GM23338 (cell line): ENCODE measurements around the gene SORCS2. TPM values are rescaled to one million over a fixed set of nuclear protein-coding genes. Genes with fewer than 3 reads are reported as not detected.

Experiments
- EZH2 ChIP-seq: fragments of 200-600 bp; sonication (generic); IDR thresholded peaks from one replicate; pipeline ENCODE4 v1.8.0; 2017; ENCODE audit warnings: antibody characterized with exemption, mild to moderate bottlenecking, low read depth; ENCODE audit not compliant: unreplicated experiment
- JUNB ChIP-seq: IDR thresholded peaks from one replicate; pipeline ENCODE4 v1.6.1; 2016; ENCODE audit warnings: antibody characterized with exemption; ENCODE audit not compliant: unreplicated experiment
- NANOG ChIP-seq: IDR thresholded peaks from 2 replicates; pipeline ENCODE4 v1.6.1; 2016; ENCODE audit warnings: antibody characterized with exemption, borderline replicate concordance
- STAT1 ChIP-seq: IDR thresholded peaks from one replicate; pipeline ENCODE4 v1.6.1; 2016; ENCODE audit warnings: antibody characterized with exemption; ENCODE audit not compliant: unreplicated experiment
- ZNF114 ChIP-seq: fragments of 250-450 bp; sonication (Bioruptor Pico); IDR thresholded peaks from 2 replicates; pipeline ENCODE4 v1.5.0; 2020; ENCODE audit warnings: mild to moderate bottlenecking, moderate library complexity
- ZNF331 ChIP-seq: fragments of 250-450 bp; sonication (Bioruptor Pico); IDR thresholded peaks from 2 replicates; pipeline ENCODE4 v1.5.0; 2020; ENCODE audit warnings: low read depth, mild to moderate bottlenecking, moderate library complexity
- polyA plus RNA-seq: library from polyadenylated mRNA; unstranded; fragments of >200 nt; fragmentation: Nextera tagmentation; extraction: Ambion mirVana; gene quantifications from 2 replicates; pipeline ENCODE4 v1.2.1, GENCODE V29; 2016
- total RNA-seq: library from RNA; depleted of rRNA; stranded (reverse); fragments of >200 nt; shearing (Covaris generic); gene quantifications from 2 replicates; pipeline ENCODE4 v1.2.3, GENCODE V29; 2014
- TF ChIP-seq, protein P1 (sequence below), 2 experiments: fragments of 200-600 bp in 1 of 2; sonication (generic) in 1 of 2; conservative IDR thresholded peaks; 2 replicates each; pipeline versions ENCODE4 v1.5.1 to v1.6.1; 2016 to 2017; ENCODE audit warnings: antibody characterized with exemption in 2 of 2, low read depth in 2 of 2, mild to moderate bottlenecking in 2 of 2, moderate library complexity in 1 of 2
- TF ChIP-seq, protein P2 (sequence below): fragments of 250-450 bp; sonication (Bioruptor Pico); IDR thresholded peaks from 2 replicates; pipeline ENCODE4 v1.5.0; 2020; ENCODE audit warnings: mild to moderate bottlenecking, moderate library complexity

Gene SORCS2
- total and polyA plus RNA-seq, 2 experiments from 2014 or later = 0.47 to 2.4 TPM

DNA sequence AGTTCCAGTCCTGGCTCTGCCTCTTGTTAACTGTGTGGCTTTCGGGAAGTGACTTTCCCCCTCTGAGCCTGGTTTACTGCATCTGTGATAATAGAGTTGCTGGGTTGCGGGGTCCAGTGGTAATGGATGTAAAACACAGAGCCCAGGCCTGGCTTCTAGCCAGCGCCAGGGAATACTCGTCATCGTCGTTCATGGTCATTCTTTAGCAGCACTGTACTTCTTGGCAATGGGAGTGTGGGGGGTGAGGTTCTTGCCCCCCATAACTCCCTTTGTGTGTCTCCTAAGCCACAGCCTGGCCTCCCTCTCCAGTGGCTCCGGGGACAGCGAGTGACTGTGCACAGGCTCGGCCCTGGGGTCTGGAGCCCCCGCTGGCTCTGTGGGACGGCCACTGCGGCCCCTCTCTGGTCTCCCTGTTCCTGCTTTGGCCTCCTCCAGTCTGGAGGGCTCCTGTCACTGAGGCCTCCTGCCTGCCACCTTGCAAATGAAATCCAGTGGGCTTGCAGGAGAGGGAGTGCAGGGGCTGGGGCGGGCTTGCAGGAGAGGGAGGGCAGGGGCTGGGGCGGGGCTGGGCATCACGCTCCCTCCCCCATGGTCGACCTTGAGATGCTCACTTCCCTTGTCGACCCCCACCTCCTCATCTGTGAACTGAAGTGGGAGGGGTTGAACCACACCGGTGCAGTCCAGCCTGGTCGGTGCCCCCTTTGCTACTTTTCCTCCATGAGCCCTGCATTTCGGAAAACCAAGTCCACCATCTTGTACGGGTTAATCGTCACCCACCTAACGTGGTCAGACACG, 229.2 kb downstream of the SORCS2 start (continued):
- TF ChIP-seq, protein P1, sequence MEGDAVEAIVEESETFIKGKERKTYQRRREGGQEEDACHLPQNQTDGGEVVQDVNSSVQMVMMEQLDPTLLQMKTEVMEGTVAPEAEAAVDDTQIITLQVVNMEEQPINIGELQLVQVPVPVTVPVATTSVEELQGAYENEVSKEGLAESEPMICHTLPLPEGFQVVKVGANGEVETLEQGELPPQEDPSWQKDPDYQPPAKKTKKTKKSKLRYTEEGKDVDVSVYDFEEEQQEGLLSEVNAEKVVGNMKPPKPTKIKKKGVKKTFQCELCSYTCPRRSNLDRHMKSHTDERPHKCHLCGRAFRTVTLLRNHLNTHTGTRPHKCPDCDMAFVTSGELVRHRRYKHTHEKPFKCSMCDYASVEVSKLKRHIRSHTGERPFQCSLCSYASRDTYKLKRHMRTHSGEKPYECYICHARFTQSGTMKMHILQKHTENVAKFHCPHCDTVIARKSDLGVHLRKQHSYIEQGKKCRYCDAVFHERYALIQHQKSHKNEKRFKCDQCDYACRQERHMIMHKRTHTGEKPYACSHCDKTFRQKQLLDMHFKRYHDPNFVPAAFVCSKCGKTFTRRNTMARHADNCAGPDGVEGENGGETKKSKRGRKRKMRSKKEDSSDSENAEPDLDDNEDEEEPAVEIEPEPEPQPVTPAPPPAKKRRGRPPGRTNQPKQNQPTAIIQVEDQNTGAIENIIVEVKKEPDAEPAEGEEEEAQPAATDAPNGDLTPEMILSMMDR (conservative IDR thresholded peaks at IDR 0.05; ENCODE audit: low read depth in 2 of 2) = no peak
- TF ChIP-seq NANOG (no peak), EZH2 (no peak), STAT1 (no peak), ZNF114 (CRISPR knock-in tag) (no peak), JUNB (no peak), ZNF331 (CRISPR knock-in tag) (no peak)
- TF ChIP-seq, protein P2, sequence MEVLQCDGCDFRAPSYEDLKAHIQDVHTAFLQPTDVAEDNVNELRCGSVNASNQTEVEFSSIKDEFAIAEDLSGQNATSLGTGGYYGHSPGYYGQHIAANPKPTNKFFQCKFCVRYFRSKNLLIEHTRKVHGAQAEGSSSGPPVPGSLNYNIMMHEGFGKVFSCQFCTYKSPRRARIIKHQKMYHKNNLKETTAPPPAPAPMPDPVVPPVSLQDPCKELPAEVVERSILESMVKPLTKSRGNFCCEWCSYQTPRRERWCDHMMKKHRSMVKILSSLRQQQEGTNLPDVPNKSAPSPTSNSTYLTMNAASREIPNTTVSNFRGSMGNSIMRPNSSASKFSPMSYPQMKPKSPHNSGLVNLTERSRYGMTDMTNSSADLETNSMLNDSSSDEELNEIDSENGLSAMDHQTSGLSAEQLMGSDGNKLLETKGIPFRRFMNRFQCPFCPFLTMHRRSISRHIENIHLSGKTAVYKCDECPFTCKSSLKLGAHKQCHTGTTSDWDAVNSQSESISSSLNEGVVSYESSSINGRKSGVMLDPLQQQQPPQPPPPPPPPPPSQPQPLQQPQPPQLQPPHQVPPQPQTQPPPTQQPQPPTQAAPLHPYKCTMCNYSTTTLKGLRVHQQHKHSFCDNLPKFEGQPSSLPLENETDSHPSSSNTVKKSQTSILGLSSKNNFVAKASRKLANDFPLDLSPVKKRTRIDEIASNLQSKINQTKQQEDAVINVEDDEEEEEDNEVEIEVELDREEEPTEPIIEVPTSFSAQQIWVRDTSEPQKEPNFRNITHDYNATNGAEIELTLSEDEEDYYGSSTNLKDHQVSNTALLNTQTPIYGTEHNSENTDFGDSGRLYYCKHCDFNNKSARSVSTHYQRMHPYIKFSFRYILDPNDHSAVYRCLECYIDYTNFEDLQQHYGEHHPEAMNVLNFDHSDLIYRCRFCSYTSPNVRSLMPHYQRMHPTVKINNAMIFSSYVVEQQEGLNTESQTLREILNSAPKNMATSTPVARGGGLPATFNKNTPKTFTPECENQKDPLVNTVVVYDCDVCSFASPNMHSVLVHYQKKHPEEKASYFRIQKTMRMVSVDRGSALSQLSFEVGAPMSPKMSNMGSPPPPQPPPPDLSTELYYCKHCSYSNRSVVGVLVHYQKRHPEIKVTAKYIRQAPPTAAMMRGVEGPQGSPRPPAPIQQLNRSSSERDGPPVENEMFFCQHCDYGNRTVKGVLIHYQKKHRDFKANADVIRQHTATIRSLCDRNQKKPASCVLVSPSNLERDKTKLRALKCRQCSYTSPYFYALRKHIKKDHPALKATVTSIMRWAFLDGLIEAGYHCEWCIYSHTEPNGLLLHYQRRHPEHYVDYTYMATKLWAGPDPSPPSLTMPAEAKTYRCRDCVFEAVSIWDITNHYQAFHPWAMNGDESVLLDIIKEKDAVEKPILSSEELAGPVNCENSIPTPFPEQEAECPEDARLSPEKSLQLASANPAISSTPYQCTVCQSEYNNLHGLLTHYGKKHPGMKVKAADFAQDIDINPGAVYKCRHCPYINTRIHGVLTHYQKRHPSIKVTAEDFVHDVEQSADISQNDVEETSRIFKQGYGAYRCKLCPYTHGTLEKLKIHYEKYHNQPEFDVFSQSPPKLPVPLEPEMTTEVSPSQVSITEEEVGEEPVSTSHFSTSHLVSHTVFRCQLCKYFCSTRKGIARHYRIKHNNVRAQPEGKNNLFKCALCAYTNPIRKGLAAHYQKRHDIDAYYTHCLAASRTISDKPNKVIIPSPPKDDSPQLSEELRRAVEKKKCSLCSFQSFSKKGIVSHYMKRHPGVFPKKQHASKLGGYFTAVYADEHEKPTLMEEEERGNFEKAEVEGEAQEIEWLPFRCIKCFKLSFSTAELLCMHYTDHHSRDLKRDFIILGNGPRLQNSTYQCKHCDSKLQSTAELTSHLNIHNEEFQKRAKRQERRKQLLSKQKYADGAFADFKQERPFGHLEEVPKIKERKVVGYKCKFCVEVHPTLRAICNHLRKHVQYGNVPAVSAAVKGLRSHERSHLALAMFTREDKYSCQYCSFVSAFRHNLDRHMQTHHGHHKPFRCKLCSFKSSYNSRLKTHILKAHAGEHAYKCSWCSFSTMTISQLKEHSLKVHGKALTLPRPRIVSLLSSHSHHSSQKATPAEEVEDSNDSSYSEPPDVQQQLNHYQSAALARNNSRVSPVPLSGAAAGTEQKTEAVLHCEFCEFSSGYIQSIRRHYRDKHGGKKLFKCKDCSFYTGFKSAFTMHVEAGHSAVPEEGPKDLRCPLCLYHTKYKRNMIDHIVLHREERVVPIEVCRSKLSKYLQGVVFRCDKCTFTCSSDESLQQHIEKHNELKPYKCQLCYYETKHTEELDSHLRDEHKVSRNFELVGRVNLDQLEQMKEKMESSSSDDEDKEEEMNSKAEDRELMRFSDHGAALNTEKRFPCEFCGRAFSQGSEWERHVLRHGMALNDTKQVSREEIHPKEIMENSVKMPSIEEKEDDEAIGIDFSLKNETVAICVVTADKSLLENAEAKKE = no peak
